ENCODE measurements around the gene SCT. TPM values are rescaled to one million over a fixed set of nuclear protein-coding genes. Genes with fewer than 3 reads are reported as not detected.

Gene SCT
- total and polyA plus RNA-seq, 2 experiments from 2014 or later: 2.6 TPM; not detected in 1

GRCh38 chr11:656426-656825 lies 29.4 kb upstream of the SCT start (continued):
- TF ChIP-seq ZNF462 (CRISPR knock-in tag; IDR thresholded peaks at IDR 0.05) (no peak), POLR2AphosphoS5 (IDR thresholded peaks at IDR 0.05; ENCODE audit: low read depth) (no peak), STAT1 (IDR thresholded peaks at IDR 0.05; ENCODE audit: unreplicated experiment) (no peak), JUNB (IDR thresholded peaks at IDR 0.05; ENCODE audit: unreplicated experiment) (no peak), CREB1 (CRISPR knock-in tag; IDR thresholded peaks at IDR 0.05; ENCODE audit: low read depth) (no peak)

GRCh38 chr11:655036-655726 lies 28.2 kb upstream of the SCT start:
- H3K36me3 ChIP-seq (ENCODE audit: insufficient read depth): peaks cover 13% of the 10 kb centered on the region

More at GRCh38 chr11:655036-655726, 28.2 kb upstream of the SCT start:
- no peak for ATAC-seq
- no peaks in the 10 kb centered on the region for H3K9me3 Mint-ChIP-seq
- Histone ChIP-seq H3K27me3 (ENCODE audit: insufficient read depth) (no peaks in the 10 kb centered on the region), H3K27ac (ENCODE audit: low read depth) (no peak overlapping the region), H3K4me1 (ENCODE audit: insufficient read depth) (no peaks in the 10 kb centered on the region), H3F3A (replicated peaks; ENCODE audit: low read depth) (0 out of 2 replicates have a peak, but pooled peaks cover 6% of the 10 kb centered on the region), H4K20me1 (replicated peaks; ENCODE audit: insufficient read depth) (peaks cover 6% of the 10 kb centered on the region; the same call in 1 of the 2 replicates), H3K4me3 (no peak overlapping the region), H3K79me2 (replicated peaks; ENCODE audit: insufficient read depth) (no peaks in the 10 kb centered on the region), H2AFZ (no peak overlapping the region), H3K9me2 (ENCODE audit: insufficient read depth) (no peaks in the 10 kb centered on the region), H3K4me2 (no peak overlapping the region)
- peaks cover 30% of the 10 kb centered on the region for H3K36me3 Mint-ChIP-seq (ENCODE audit: low read depth)
- DNase-seq (ENCODE audit: low spot score): no peak
- TF ChIP-seq ZNF114 (CRISPR knock-in tag; IDR thresholded peaks at IDR 0.05): no peak
- TF ChIP-seq CREB1 (CRISPR knock-in tag; IDR thresholded peaks at IDR 0.05; ENCODE audit: low read depth): no peak
- no peak for TF ChIP-seq EZH2phosphoT487 (IDR thresholded peaks at IDR 0.05; ENCODE audit: unreplicated experiment)
- TF ChIP-seq ETS1 (IDR thresholded peaks at IDR 0.05): no peak
- TF ChIP-seq CTCF (conservative IDR thresholded peaks at IDR 0.05; ENCODE audit: low read depth in 2 of 2): no peak
- H3K4me1 Mint-ChIP-seq: no peaks in the 10 kb centered on the region
- H3K27ac Mint-ChIP-seq: no peak overlapping the region
- H3K4me3 Mint-ChIP-seq: no peak overlapping the region
- H3K27me3 Mint-ChIP-seq (ENCODE audit: insufficient read depth, low read depth, poor library complexity): peaks cover 12% of the 10 kb centered on the region

All from GM23338 (cell line).